Activated CD8-positive, alpha-beta memory T cell treated with anti-CD3 and anti-CD28 coated beads, Interleukin-2, amount 50 U/mL, for 24 hours (primary cell): ENCODE results near the gene CFAP410.

Experiments used
- DNase-seq: peaks from one replicate; pipeline ENCODE4 v3.0.0-alpha.2; 2020; ENCODE audit errors: extremely low read depth

Gene CFAP410

GRCh38 chr21:44338971-44339910, at the start of gene CFAP410:
Gene CFAP410 (minus strand): TSS chr21:44339390. CDS start chr21:44339194, 196 bp downstream.
- DNase-seq: peak; percentile 85

GRCh38 chr21:44384968-44385367, 45.8 kb upstream of the CFAP410 start:
- DNase-seq: no peak

- no peak for DNase-seq
Observed at GRCh38 chr21:44383216-44383615, 44.0 kb upstream of the CFAP410 start.

GRCh38 chr21:44382536-44382935, 43.3 kb upstream of the CFAP410 start:
- DNase-seq: no peak

GRCh38 chr21:44381874-44382273, 42.7 kb upstream of the CFAP410 start:
- DNase-seq: no peak

- DNase-seq: no peak
Observed at GRCh38 chr21:44380876-44381275, 41.7 kb upstream of the CFAP410 start.

GRCh38 chr21:44379991-44380865, 41.0 kb upstream of the CFAP410 start:
- no peak for DNase-seq

- DNase-seq: no peak
Observed at GRCh38 chr21:44379515-44379848, 40.3 kb upstream of the CFAP410 start.

- no peak for DNase-seq
Observed at GRCh38 chr21:44378646-44379514, 39.7 kb upstream of the CFAP410 start.

- no peak for DNase-seq
Observed at GRCh38 chr21:44377922-44378645, 38.9 kb upstream of the CFAP410 start.

- no peak for DNase-seq
Observed at GRCh38 chr21:44377201-44377921, 38.2 kb upstream of the CFAP410 start.

- DNase-seq: no peak
Observed at GRCh38 chr21:44376606-44377005, 37.4 kb upstream of the CFAP410 start.

- no peak for DNase-seq
Observed at GRCh38 chr21:44375761-44376241, 36.6 kb upstream of the CFAP410 start.

GRCh38 chr21:44375281-44375651, 36.1 kb upstream of the CFAP410 start:
- DNase-seq: no peak

- no peak for DNase-seq
Observed at GRCh38 chr21:44374601-44375280, 35.6 kb upstream of the CFAP410 start.

- no peak for DNase-seq
Observed at GRCh38 chr21:44372616-44373015, 33.4 kb upstream of the CFAP410 start.

- DNase-seq: no peak
Observed at GRCh38 chr21:44371596-44371995, 32.4 kb upstream of the CFAP410 start.

GRCh38 chr21:44370786-44371410, 31.7 kb upstream of the CFAP410 start:
- no peak for DNase-seq
